ENCODE measurements around the gene SPTBN1.

DNA sequence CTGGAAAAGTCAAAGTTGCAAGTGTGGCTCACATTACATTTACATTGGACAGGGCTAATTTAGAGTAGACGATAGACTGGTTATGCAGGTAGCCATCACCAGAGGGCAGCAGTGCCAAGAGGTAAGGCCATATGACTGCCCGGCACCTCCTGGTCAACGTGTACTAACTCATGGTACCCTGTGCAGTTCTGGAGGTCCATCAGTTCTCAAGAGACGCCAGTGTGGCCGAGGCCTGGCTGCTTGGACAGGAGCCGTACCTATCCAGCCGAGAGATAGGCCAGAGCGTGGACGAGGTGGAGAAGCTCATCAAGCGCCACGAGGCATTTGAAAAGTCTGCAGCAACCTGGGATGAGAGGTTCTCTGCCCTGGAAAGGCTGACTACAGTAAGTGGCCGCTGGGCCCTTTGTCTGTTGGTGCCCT is 201.5 kb downstream of the SPTBN1 start:
- TF ChIP-seq POLR2AphosphoS5 (IDR thresholded peaks at IDR 0.05; ENCODE audit: insufficient read depth, low read depth, low read length): no peak
- TF ChIP-seq, protein P1, sequence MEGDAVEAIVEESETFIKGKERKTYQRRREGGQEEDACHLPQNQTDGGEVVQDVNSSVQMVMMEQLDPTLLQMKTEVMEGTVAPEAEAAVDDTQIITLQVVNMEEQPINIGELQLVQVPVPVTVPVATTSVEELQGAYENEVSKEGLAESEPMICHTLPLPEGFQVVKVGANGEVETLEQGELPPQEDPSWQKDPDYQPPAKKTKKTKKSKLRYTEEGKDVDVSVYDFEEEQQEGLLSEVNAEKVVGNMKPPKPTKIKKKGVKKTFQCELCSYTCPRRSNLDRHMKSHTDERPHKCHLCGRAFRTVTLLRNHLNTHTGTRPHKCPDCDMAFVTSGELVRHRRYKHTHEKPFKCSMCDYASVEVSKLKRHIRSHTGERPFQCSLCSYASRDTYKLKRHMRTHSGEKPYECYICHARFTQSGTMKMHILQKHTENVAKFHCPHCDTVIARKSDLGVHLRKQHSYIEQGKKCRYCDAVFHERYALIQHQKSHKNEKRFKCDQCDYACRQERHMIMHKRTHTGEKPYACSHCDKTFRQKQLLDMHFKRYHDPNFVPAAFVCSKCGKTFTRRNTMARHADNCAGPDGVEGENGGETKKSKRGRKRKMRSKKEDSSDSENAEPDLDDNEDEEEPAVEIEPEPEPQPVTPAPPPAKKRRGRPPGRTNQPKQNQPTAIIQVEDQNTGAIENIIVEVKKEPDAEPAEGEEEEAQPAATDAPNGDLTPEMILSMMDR (IDR thresholded peaks at IDR 0.05; ENCODE audit: extremely low read depth in 1 of 2, insufficient read depth in 1 of 2, low read depth in 1 of 2, low read length in 2 of 2): peak; percentile 42 to 58
- TF ChIP-seq POLR2A (IDR thresholded peaks at IDR 0.05; ENCODE audit: low read depth, low read length): no peak
- TF ChIP-seq, protein P2, sequence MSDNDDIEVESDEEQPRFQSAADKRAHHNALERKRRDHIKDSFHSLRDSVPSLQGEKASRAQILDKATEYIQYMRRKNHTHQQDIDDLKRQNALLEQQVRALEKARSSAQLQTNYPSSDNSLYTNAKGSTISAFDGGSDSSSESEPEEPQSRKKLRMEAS (IDR thresholded peaks at IDR 0.05; ENCODE audit: insufficient read depth, insufficient read length): no peak
- no peak for TF ChIP-seq JUN (IDR thresholded peaks at IDR 0.05; ENCODE audit: borderline replicate concordance, insufficient read depth, insufficient read length, low read depth)
- no peak for TF ChIP-seq EZH2 (IDR thresholded peaks at IDR 0.05; ENCODE audit: borderline replicate concordance, low read depth, low read length, severe bottlenecking)
